Stomach (tissue), 9 donors: ENCODE measurements around the gene CCDC174. TPM values are rescaled to one million over a fixed set of nuclear protein-coding genes. Genes with fewer than 3 reads are reported as not detected.

Source experiments
- DNase-seq, 2 donors: peaks; one replicate each; pipeline versions ENCODE4 v3.0.0 to v3.0.0-alpha.2; 2013 to 2019
- H3K27ac ChIP-seq, 5 donors: fragments of 200-600 bp in 4 of 5; sonication (generic) in 4 of 5; one replicate each; pipeline ENCODE4 v1.5.1; 2013 to 2019; ENCODE audit warnings: mild to moderate bottlenecking in 1 of 5, moderate library complexity in 1 of 5
- H3K27me3 ChIP-seq, 3 donors: fragments of 200-600 bp; sonication (generic); one replicate each; pipeline ENCODE4 v1.5.1; 2017 to 2019; ENCODE audit warnings: mixed run types in 1 of 3
- H3K36me3 ChIP-seq, 4 donors: fragments of 200-600 bp; sonication (generic); 1 replicate in 3 of 4; 2 replicates in 1 of 4; pipeline ENCODE4 v1.5.1; 2016 to 2019
- H3K4me1 ChIP-seq, 4 donors: fragments of 200-600 bp; sonication (generic); one replicate each; pipeline ENCODE4 v1.5.1; 2016 to 2019
- H3K4me3 ChIP-seq, 4 donors: fragments of 200-600 bp; sonication (generic) in 3 of 4; one replicate each; pipeline ENCODE4 v1.5.1; 2016 to 2019; ENCODE audit warnings: mild to moderate bottlenecking in 1 of 4
- H3K9me3 ChIP-seq, 4 donors: fragments of 200-600 bp; sonication (generic); one replicate each; pipeline ENCODE4 v1.5.1; 2016 to 2019
- CTCF ChIP-seq, 7 experiments: fragments of 450-650 bp in 4 of 7; fragments of 200-600 bp in 3 of 7; sonication (generic) in 3 of 7; IDR thresholded peaks; one replicate each; pipeline ENCODE4 v1.5.1; 2016 to 2019; ENCODE audit warnings: antibody characterized with exemption in 7 of 7, control low read depth in 2 of 7, mild to moderate bottlenecking in 1 of 7
- EP300 ChIP-seq: sonication (generic); formaldehyde crosslinking; IDR thresholded peaks from one replicate; pipeline ENCODE4 v1.6.1; 2017; ENCODE audit warnings: antibody characterized with exemption
- POLR2A ChIP-seq, 4 donors: fragments of 450-650 bp; IDR thresholded peaks; one replicate each; pipeline ENCODE4 v1.6.1; 2016; ENCODE audit warnings: antibody characterized with exemption in 4 of 4, control low read depth in 2 of 4, mild to moderate bottlenecking in 1 of 4, moderate library complexity in 1 of 4
- POLR2AphosphoS5 ChIP-seq, 3 donors: sonication (generic); formaldehyde crosslinking; IDR thresholded peaks; one replicate each; pipeline ENCODE4 v1.6.1; 2016; ENCODE audit warnings: antibody characterized with exemption in 3 of 3
- WGBS, 5 donors: extraction: QIAGEN DNeasy Blood & Tissue Kit in 3 of 5; methylation state at CpG; one replicate each; pipeline versions ENCODE4 v1.1.5 to v1.1.7; 2013 to 2018; 5-methylcytosine and 5-hydroxymethylcytosine counted together
- intact Hi-C: fragments of 100-400 bp; cut with DNase I; formaldehyde crosslinking; loops from one replicate; pipeline ENCODE4 v1.15.1; 2023; ENCODE audit warnings: low total_unique reads
- polyA plus RNA-seq, 3 donors: library from polyadenylated mRNA; stranded (reverse); fragments of 200-250 nt; gene quantifications; one replicate each; pipeline ENCODE4 v1.2.3, GENCODE V29; 2013
- total RNA-seq, 5 donors: library from RNA; depleted of rRNA; stranded (reverse); fragments of >200 nt; gene quantifications; one replicate each; pipeline versions ENCODE4 v1.1.0 to v1.2.3, GENCODE V29; 2014 to 2016
- donor health status: healthy with polysubstance abuse.
- donor health status: Bipolar disorder and iron deficiency.
- donor health status: healthy.

CCDC174 gene
- total and polyA plus RNA-seq, 8 donors = 8.5 to 44.0 (median 19.2) TPM

GRCh38 chr3:14676881-14677280 lies 25.3 kb downstream of the CCDC174 start:
- TF ChIP-seq POLR2A (IDR thresholded peaks at IDR 0.05) (no peak), CTCF (IDR thresholded peaks at IDR 0.05) (no peak), EP300 (no peak), POLR2AphosphoS5 (IDR thresholded peaks at IDR 0.05) (no peak)
- Histone ChIP-seq H3K27me3 (no peaks in the 10 kb centered on the region), H3K9me3 (peaks cover 0 to 6% (median 0%) of the 10 kb centered on the region in 4 donors), H3K27ac (no peak overlapping the region), H3K36me3 (peaks cover 4 to 18% (median 11%) of the 10 kb centered on the region in 4 donors), H3K4me3 (no peak overlapping the region), H3K4me1 (no peaks in the 10 kb centered on the region)
- DNase-seq = no peak
- WGBS, 5 donors = 42 to 66% (median 56%) methylated on average over 4 of the region's 4 CpGs
- intact Hi-C loops = no loop called here

- Histone ChIP-seq H3K9me3 (peaks cover 0 to 6% (median 0%) of the 10 kb centered on the region in 4 donors), H3K27me3 (no peaks in the 10 kb centered on the region), H3K36me3 (peaks cover 0 to 7% (median under 1%) of the 10 kb centered on the region in 4 donors), H3K27ac (no peak overlapping the region), H3K4me1 (no peaks in the 10 kb centered on the region), H3K4me3 (no peak overlapping the region)
- intact Hi-C loops = no loop called here
- TF ChIP-seq EP300 (no peak), CTCF (IDR thresholded peaks at IDR 0.05) (no peak), POLR2AphosphoS5 (IDR thresholded peaks at IDR 0.05) (no peak), POLR2A (IDR thresholded peaks at IDR 0.05) (no peak)
- peak in 1 of 2 donors; percentile 40 for DNase-seq
- WGBS, 5 donors = 44 to 59% (median 50%) methylated on average over 7 of the region's 7 CpGs
Observed at GRCh38 chr3:14678015-14678503, 26.5 kb downstream of the CCDC174 start.

GRCh38 chr3:14680115-14680514 lies 28.6 kb downstream of the CCDC174 start:
- intact Hi-C loops = no loop called here
- Histone ChIP-seq H3K9me3 (peaks cover 0 to 6% (median 0%) of the 10 kb centered on the region in 4 donors), H3K36me3 (peaks cover 0 to under 1% (median 0%) of the 10 kb centered on the region in 4 donors), H3K4me3 (no peak overlapping the region), H3K27ac (no peak overlapping the region), H3K27me3 (no peaks in the 10 kb centered on the region), H3K4me1 (no peaks in the 10 kb centered on the region)
- WGBS, 5 donors = 81 to 100% (median 93%) methylated on average over 1 of the region's 1 CpG
- DNase-seq = no peak
- TF ChIP-seq CTCF (IDR thresholded peaks at IDR 0.05) = no peak
- no peak for TF ChIP-seq POLR2AphosphoS5 (IDR thresholded peaks at IDR 0.05)
- TF ChIP-seq POLR2A (IDR thresholded peaks at IDR 0.05) = no peak
- TF ChIP-seq EP300 = no peak

GRCh38 chr3:14680716-14681115 lies 29.2 kb downstream of the CCDC174 start:
- DNase-seq = no peak

GRCh38 chr3:14684447-14684846 lies 32.9 kb downstream of the CCDC174 start:
- WGBS, 5 donors = 80 to 94% (median 91%) methylated on average over 4 of the region's 4 CpGs
- Histone ChIP-seq H3K27ac (no peak overlapping the region), H3K36me3 (no peaks in the 10 kb centered on the region), H3K9me3 (peaks cover 0 to 6% (median 0%) of the 10 kb centered on the region in 4 donors), H3K4me3 (no peak overlapping the region), H3K4me1 (no peaks in the 10 kb centered on the region), H3K27me3 (no peaks in the 10 kb centered on the region)
- TF ChIP-seq CTCF (IDR thresholded peaks at IDR 0.05) (no peak), POLR2A (IDR thresholded peaks at IDR 0.05) (no peak), POLR2AphosphoS5 (IDR thresholded peaks at IDR 0.05) (no peak), EP300 (no peak)
- DNase-seq = no peak
- intact Hi-C loops = no loop called here

More at GRCh38 chr3:14680716-14681115, 29.2 kb downstream of the CCDC174 start:
- Histone ChIP-seq H3K27me3 (no peaks in the 10 kb centered on the region), H3K27ac (no peak overlapping the region), H3K36me3 (no peaks in the 10 kb centered on the region), H3K4me1 (no peaks in the 10 kb centered on the region), H3K9me3 (peaks cover 0 to 6% (median 0%) of the 10 kb centered on the region in 4 donors), H3K4me3 (no peak overlapping the region)
- intact Hi-C loops = no loop called here
- TF ChIP-seq POLR2A (IDR thresholded peaks at IDR 0.05) = no peak
- TF ChIP-seq POLR2AphosphoS5 (IDR thresholded peaks at IDR 0.05) = no peak
- TF ChIP-seq EP300 = no peak
- 17 to 46% (median 38%) methylated on average over 2 of the region's 2 CpGs for WGBS, 5 donors
